ENCODE results near the gene CFAP99. TPM values are rescaled to one million over a fixed set of nuclear protein-coding genes. Genes with fewer than 3 reads are reported as not detected.
A peak's percentile ranks its signal among the peaks of the same experiment; 100 is the strongest.

The CFAP99 gene
- total and polyA plus RNA-seq, 8 donors = 0.28 to 1.6 (median 0.70) TPM

- Histone ChIP-seq H3K4me1 (peaks cover 5 to 17% (median 9%) of the 10 kb centered on the region in 3 donors), H3K9me3 (no peaks in the 10 kb centered on the region), H3K4me3 (peak overlapping the region in 3 of 4 donors; percentile 10 to 64 (median 62)), H3K27ac (no peak overlapping the region), H3K27me3 (no peaks in the 10 kb centered on the region), H3K36me3 (no peaks in the 10 kb centered on the region)
- ATAC-seq (no peak), DNase-seq (peak in 3 of 6 donors; percentile 47 to 71 (median 69)), FAIRE-seq (no peak)
- TF ChIP-seq CTCF (IDR thresholded peaks at IDR 0.05) = no peak
- 1% methylated on average over 53 to 61 of the region's 61 CpGs for WGBS, 2 donors
- intact Hi-C loops (cut with DNase I) = no loop called here
Measured at GRCh38 chr4:2417226-2417764, 1.5 kb upstream of the CFAP99 start.

GRCh38 chr4:2417765-2418649, 748 bp upstream of the CFAP99 start, which contains the start of gene ZFYVE28:
Gene ZFYVE28 (minus strand): TSS chr4:2418645. CDS start chr4:2418323, 322 bp downstream.
- no peak for TF ChIP-seq CTCF (IDR thresholded peaks at IDR 0.05)
- Histone ChIP-seq H3K4me1 (peaks cover 1 to 12% (median 3%) of the 10 kb centered on the region in 3 donors), H3K27ac (peak within 1 kb of the TSS; percentile 35 to 66 (median 62)), H3K4me3 (peak within 1 kb of the TSS; percentile 46 to 64 (median 58)), H3K9me3 (no peaks in the 10 kb centered on the region), H3K36me3 (no peaks in the 10 kb centered on the region), H3K27me3 (no peaks in the 10 kb centered on the region)
- intact Hi-C loops (cut with DNase I) = no loop called here
- ATAC-seq (peak in 1 of 4 donors; percentile 3), DNase-seq (peak in 5 of 6 donors; percentile 34 to 87 (median 61)), FAIRE-seq (no peak)
- 1% methylated on average over 50 to 90 of the region's 90 CpGs for WGBS, 2 donors

- FAIRE-seq (no peak), ATAC-seq (no peak), DNase-seq (no peak)
- 40 to 51% methylated on average over 9 of the region's 9 CpGs for WGBS, 2 donors
- TF ChIP-seq CTCF (IDR thresholded peaks at IDR 0.05) = no peak
- Histone ChIP-seq H3K9me3 (no peaks in the 10 kb centered on the region), H3K4me3 (no peak overlapping the region), H3K27ac (no peak overlapping the region), H3K36me3 (no peaks in the 10 kb centered on the region), H3K4me1 (peaks cover 0 to 4% (median 0%) of the 10 kb centered on the region in 3 donors), H3K27me3 (no peaks in the 10 kb centered on the region)
- intact Hi-C loops (cut with DNase I) = no loop called here
Measured at GRCh38 chr4:2419814-2420213, 1.1 kb downstream of the CFAP99 start.

- ATAC-seq (no peak), FAIRE-seq (no peak), DNase-seq (no peak)
- no peak for TF ChIP-seq CTCF (IDR thresholded peaks at IDR 0.05)
- Histone ChIP-seq H3K4me1 (peaks cover 0 to 4% (median 0%) of the 10 kb centered on the region in 3 donors), H3K27ac (no peak overlapping the region), H3K27me3 (no peaks in the 10 kb centered on the region), H3K36me3 (no peaks in the 10 kb centered on the region), H3K4me3 (no peak overlapping the region), H3K9me3 (no peaks in the 10 kb centered on the region)
- 78 to 88% methylated on average over 6 of the region's 6 CpGs for WGBS, 2 donors
- intact Hi-C loops (cut with DNase I) = no loop called here
Measured at GRCh38 chr4:2421928-2422327, 3.2 kb downstream of the CFAP99 start.

All from pancreas (tissue), 10 donors.